Glutamatergic neuron (in vitro differentiated cells): Measurements from ENCODE around the gene MED16. TPM values are rescaled to one million over a fixed set of nuclear protein-coding genes. Genes with fewer than 3 reads are reported as not detected.
"Not testable (repeated sequence)": the region's sequence is repeated elsewhere in the genome, so short reads cannot be mapped to it uniquely, and the experiment has no call there.

Source experiments
- DNase-seq: peaks from one replicate; pipeline ENCODE4 v3.0.0; 2022
- H3K27ac Mint-ChIP-seq: one replicate; pipeline ENCODE4 v1.8.0; 2020; ENCODE audit warnings: mild to moderate bottlenecking, mixed read lengths, inconsistent platforms; ENCODE audit not compliant: unreplicated experiment
- H3K27me3 Mint-ChIP-seq: one replicate; pipeline ENCODE4 v1.8.0; 2020; ENCODE audit warnings: mild to moderate bottlenecking, moderate library complexity, mixed read lengths, inconsistent platforms; ENCODE audit not compliant: unreplicated experiment
- H3K36me3 Mint-ChIP-seq: one replicate; pipeline ENCODE4 v1.8.0; 2020; ENCODE audit warnings: mild to moderate bottlenecking, mixed read lengths, inconsistent platforms; ENCODE audit not compliant: unreplicated experiment
- H3K4me1 Mint-ChIP-seq: one replicate; pipeline ENCODE4 v1.8.0; 2020; ENCODE audit warnings: mild to moderate bottlenecking, low read depth, mixed read lengths, inconsistent platforms; ENCODE audit not compliant: unreplicated experiment
- H3K4me3 Mint-ChIP-seq: one replicate; pipeline ENCODE4 v1.8.0; 2020; ENCODE audit warnings: mild to moderate bottlenecking, mixed read lengths, inconsistent platforms; ENCODE audit not compliant: unreplicated experiment
- H3K9me3 Mint-ChIP-seq: one replicate; pipeline ENCODE4 v1.8.0; 2020; ENCODE audit warnings: mild to moderate bottlenecking, moderate library complexity, mixed read lengths, inconsistent platforms; ENCODE audit not compliant: unreplicated experiment
- total RNA-seq: library from RNA; stranded (reverse); fragmentation: NEBNext Ultra II Directional; extraction: Animal tissue kit (Norgen Biotek cat#: 25700); gene quantifications from one replicate; pipeline ENCODE4 v1.2.1, GENCODE V29; 2021; ENCODE audit not compliant: unreplicated experiment
- TF ChIP-seq, protein P1 (sequence below): fragments of 200-600 bp; sonication (generic); IDR thresholded peaks from one replicate; pipeline ENCODE4 v1.5.0; 2021; ENCODE audit not compliant: partially characterized antibody, unreplicated experiment

The MED16 gene
- total RNA-seq, 1 donor from 2014 or later: 65.0 TPM

DNA sequence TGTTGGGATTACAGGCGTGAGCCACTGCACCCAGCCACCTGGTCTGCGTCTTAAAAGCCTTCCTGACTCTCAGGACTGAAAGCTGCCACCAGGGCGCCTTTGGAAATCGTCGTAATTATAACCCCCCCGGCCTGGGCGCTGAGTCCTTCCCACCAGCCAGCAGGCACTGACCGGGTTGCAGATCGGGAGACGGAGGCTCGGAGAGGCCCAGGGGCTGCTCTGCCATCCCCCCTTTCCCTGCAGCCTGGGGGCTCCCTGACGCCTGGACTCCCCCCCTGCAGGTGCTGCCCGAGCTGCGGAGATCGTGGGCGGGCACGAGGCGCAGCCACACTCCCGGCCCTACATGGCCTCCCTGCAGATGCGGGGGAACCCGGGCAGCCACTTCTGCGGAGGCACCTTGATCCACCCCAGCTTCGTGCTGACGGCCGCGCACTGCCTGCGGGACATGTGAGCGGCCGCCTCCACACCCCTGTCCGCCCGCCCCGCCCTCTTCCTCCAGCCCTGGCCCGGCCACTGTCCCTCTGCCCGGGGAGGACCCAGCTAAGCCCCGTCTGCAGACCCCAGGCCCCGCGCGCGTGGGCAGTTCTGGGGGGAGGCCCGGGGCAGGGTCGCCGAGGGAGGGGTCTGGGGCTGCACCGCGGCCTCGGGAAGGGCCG lies 49.7 kb downstream of the MED16 start:
- TF ChIP-seq, protein P1, sequence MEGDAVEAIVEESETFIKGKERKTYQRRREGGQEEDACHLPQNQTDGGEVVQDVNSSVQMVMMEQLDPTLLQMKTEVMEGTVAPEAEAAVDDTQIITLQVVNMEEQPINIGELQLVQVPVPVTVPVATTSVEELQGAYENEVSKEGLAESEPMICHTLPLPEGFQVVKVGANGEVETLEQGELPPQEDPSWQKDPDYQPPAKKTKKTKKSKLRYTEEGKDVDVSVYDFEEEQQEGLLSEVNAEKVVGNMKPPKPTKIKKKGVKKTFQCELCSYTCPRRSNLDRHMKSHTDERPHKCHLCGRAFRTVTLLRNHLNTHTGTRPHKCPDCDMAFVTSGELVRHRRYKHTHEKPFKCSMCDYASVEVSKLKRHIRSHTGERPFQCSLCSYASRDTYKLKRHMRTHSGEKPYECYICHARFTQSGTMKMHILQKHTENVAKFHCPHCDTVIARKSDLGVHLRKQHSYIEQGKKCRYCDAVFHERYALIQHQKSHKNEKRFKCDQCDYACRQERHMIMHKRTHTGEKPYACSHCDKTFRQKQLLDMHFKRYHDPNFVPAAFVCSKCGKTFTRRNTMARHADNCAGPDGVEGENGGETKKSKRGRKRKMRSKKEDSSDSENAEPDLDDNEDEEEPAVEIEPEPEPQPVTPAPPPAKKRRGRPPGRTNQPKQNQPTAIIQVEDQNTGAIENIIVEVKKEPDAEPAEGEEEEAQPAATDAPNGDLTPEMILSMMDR: no peak
- Mint-ChIP-seq H3K4me3 (no peak overlapping the region), H3K27ac (no peak overlapping the region), H3K36me3 (peaks cover 4% of the 10 kb centered on the region), H3K9me3 (peaks cover 3% of the 10 kb centered on the region), H3K27me3 (peaks cover 15% of the 10 kb centered on the region), H3K4me1 (no peaks in the 10 kb centered on the region)
- peak; percentile 62 for DNase-seq

DNA sequence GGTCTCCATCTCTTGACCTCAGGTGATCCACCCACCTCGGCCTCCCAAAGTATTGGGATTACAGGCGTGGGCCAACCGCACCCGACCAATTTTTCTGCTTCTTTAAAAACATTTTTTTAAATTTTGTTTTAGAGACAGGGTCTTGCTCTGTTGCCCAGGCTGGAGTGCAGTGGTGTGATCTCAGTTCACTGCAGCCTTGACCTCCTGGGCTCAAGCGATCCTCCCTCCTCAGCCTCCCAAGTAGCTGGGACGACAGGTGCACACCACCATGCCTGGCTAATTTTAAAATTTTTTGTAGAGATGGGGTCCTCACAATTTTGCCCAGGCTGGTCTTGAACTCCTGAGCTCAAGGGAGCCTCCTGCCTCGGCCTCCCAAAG lies 50.2 kb downstream of the MED16 start:
- H3K36me3 Mint-ChIP-seq: not testable (repeated sequence)

DNA sequence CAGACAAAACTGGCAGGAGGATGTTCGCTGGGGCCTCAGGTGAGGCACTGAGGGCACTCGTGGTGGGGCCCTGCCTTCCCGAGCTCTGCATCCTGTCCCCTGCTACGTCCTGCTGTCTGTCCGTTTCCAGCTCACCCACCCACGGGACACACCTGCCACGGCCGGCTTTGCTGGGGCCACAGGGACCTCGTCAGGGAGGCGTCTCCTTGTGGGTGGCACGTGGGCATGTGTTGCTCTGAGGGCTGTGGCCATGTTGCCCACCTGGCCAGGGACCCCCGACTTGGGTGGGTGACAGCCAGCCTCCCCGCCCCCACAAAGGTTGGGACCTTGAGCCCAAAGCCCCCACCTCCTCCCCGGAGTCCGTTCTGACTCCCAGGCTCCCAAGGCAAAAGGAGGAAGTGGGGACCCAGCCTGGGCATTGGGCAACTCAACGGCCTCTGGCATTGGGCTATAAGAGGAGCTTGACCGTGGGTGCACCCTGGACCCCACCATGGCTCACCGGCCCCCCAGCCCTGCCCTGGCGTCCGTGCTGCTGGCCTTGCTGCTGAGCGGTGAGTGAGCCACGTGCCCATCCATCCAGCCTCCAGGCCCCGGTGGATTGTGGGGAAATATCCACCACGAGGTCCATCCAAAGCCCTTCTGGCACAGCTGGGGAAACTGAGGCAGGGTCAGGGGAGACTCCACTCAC lies 52.3 kb downstream of the MED16 start, which contains the start of gene PRTN3:
PRTN3 (plus strand) TSS at position 481 of the 688 bp plus-strand sequence; CDS start at position 491, 10 bp downstream.
- peaks cover 5% of the 10 kb centered on the region for H3K9me3 Mint-ChIP-seq
- TF ChIP-seq, protein P1: no peak
- peaks cover 17% of the 10 kb centered on the region for H3K27me3 Mint-ChIP-seq
- H3K4me3 Mint-ChIP-seq: peak within 1 kb of the TSS; percentile 28
- H3K36me3 Mint-ChIP-seq: peaks cover 4% of the 10 kb centered on the region
- H3K4me1 Mint-ChIP-seq: no peaks in the 10 kb centered on the region
- H3K27ac Mint-ChIP-seq: no peak within 1 kb of the TSS
- no peak for DNase-seq

More for the DNA sequence above, 50.2 kb downstream of the MED16 start:
- H3K4me3 Mint-ChIP-seq, H3K4me1 Mint-ChIP-seq, H3K9me3 Mint-ChIP-seq, H3K27ac Mint-ChIP-seq, DNase-seq: not testable (repeated sequence)
- peaks cover 15% of the 10 kb centered on the region for H3K27me3 Mint-ChIP-seq

DNA sequence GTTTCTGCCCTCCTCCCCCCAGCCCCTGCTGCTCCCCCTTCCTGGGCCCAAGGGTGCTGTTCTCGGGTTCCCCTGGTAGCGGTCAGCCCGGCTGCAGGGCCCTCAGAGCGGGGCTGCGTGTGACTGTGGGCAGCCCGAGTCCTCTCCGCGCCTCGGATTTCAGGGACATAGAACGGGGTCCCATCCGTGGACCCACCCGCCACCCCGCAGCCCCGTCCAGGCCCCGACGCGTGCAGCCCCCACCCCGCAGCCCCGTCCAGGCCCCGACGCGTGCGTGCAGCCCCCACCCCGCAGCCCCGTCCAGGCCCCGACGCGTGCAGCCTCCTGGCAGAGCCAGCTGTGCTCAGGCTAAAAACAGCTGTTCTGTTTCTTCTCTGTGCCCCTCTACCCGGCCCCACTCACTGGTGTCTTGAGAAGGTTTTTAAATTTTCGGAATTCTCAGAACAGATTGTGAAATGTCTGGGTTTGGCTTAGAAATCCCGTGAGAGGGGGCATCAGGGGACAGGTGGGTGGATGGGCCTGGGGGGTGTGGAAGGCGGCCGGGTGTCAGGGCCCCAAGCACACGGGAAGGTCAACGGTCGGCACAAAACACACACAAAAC lies 57.7 kb downstream of the MED16 start:
- Mint-ChIP-seq H3K36me3 (no peaks in the 10 kb centered on the region), H3K27ac (no peak overlapping the region), H3K9me3 (peaks cover 3% of the 10 kb centered on the region), H3K4me3 (no peak overlapping the region), H3K27me3 (peaks cover 7% of the 10 kb centered on the region), H3K4me1 (no peaks in the 10 kb centered on the region)
- DNase-seq: peak; percentile 61
- TF ChIP-seq, protein P1: no peak

DNA sequence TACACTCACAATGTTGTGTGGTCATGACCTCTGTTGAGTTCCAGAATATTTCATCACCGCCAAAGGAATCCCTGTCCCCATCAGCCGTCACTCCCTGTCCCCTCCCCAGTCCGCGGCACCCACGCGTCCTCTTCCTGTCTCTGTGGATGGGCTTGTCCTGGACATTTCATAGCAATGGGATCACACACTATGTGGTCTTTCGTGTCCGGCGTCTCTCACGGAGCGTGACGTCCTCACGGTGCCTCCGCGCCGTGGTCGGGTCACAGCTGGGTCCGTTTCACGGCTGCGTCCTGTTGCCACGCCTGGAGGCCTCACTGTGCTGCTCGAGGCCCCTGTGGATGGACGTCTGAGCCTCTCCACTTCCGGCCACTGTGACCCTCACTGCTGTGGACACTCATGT lies 58.8 kb downstream of the MED16 start:
- peaks cover 7% of the 10 kb centered on the region for H3K27me3 Mint-ChIP-seq
- TF ChIP-seq, protein P1: no peak
- no peak overlapping the region for H3K4me3 Mint-ChIP-seq
- H3K36me3 Mint-ChIP-seq: no peaks in the 10 kb centered on the region
- H3K27ac Mint-ChIP-seq: no peak overlapping the region
- no peaks in the 10 kb centered on the region for H3K4me1 Mint-ChIP-seq
- no peak for DNase-seq
- peaks cover 3% of the 10 kb centered on the region for H3K9me3 Mint-ChIP-seq
